GM15510 (cell line): ENCODE data around the gene SV2A.

ENCODE experiments used
- POLR2A ChIP-seq: IDR thresholded peaks from 3 replicates; pipeline ENCODE4 v1.6.1; 2011; ENCODE audit warnings: borderline replicate concordance; ENCODE audit not compliant: insufficient read length; ENCODE audit errors: extremely low read depth

The SV2A gene

GRCh38 chr1:149917571-149918144, at the start of gene SV2A:
SV2A (minus strand) TSS chr1:149917844; CDS start chr1:149913840, 4,004 bp downstream.
- TF ChIP-seq POLR2A: no peak

GRCh38 chr1:149967041-149967440, 49.4 kb upstream of the SV2A start:
- TF ChIP-seq POLR2A: no peak

- no peak for TF ChIP-seq POLR2A
Measured at GRCh38 chr1:149966405-149966804, 48.8 kb upstream of the SV2A start.

GRCh38 chr1:149965440-149965839, 47.8 kb upstream of the SV2A start:
- TF ChIP-seq POLR2A: no peak

GRCh38 chr1:149963358-149963757, 45.7 kb upstream of the SV2A start:
- TF ChIP-seq POLR2A: no peak

GRCh38 chr1:149962736-149963135, 45.1 kb upstream of the SV2A start:
- TF ChIP-seq POLR2A: no peak

- no peak for TF ChIP-seq POLR2A
Measured at GRCh38 chr1:149962039-149962647, 44.5 kb upstream of the SV2A start.

GRCh38 chr1:149949911-149950310, 32.3 kb upstream of the SV2A start:
- no peak for TF ChIP-seq POLR2A

- TF ChIP-seq POLR2A: no peak
Measured at GRCh38 chr1:149945206-149945605, 27.6 kb upstream of the SV2A start.

- no peak for TF ChIP-seq POLR2A
Measured at GRCh38 chr1:149942885-149943284, 25.2 kb upstream of the SV2A start.

GRCh38 chr1:149942207-149942606, 24.6 kb upstream of the SV2A start:
- TF ChIP-seq POLR2A: no peak

GRCh38 chr1:149940427-149940826, 22.8 kb upstream of the SV2A start:
- no peak for TF ChIP-seq POLR2A

GRCh38 chr1:149937759-149938158, 20.1 kb upstream of the SV2A start:
- TF ChIP-seq POLR2A: no peak

GRCh38 chr1:149936992-149937705, 19.5 kb upstream of the SV2A start:
- no peak for TF ChIP-seq POLR2A

GRCh38 chr1:149936170-149936991, 18.7 kb upstream of the SV2A start, which contains the start of gene MTMR11:
MTMR11 (minus strand) TSS chr1:149936879; CDS start chr1:149936647, 232 bp downstream.
- TF ChIP-seq POLR2A: no peak

GRCh38 chr1:149934356-149934755, 16.7 kb upstream of the SV2A start:
- TF ChIP-seq POLR2A: no peak

GRCh38 chr1:149933208-149933607, 15.6 kb upstream of the SV2A start:
- no peak for TF ChIP-seq POLR2A
